ENCODE data around the gene TRAPPC6A. TPM values are rescaled to one million over a fixed set of nuclear protein-coding genes. Genes with fewer than 3 reads are reported as not detected.
"Not testable (repeated sequence)": the region's sequence is repeated elsewhere in the genome, so short reads cannot be mapped to it uniquely, and the experiment has no call there.

Gene TRAPPC6A
- total and polyA plus RNA-seq, 7 donors = 15.1 to 67.5 (median 36.4) TPM

DNA sequence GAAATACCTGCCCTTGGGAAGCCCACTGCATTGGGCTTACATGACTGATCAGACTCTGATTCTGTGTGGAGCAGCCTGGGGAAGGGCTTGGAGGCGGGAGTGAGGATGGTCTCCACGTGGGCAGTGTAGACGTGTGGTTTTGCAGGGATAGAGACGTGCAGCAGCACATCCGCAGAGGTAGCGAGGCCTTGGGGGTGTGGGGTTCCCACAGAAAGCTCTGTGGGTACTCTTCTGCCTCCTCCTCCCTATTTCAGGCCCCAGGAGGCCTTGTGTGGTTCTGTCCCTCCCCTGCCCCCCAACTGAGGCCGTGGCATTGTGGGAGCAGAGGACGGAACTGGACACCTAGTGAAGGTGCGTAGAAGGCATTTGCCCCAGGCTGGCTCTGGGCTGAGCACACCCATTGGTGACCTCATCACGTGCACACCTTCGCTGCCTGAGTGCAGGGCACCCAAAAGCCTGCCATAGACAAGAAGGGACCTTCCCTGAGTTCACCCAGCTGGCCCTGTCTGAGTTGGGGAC is 56.2 kb downstream of the TRAPPC6A start:
- Histone ChIP-seq H3K4me1 (peaks cover 0 to 16% (median 9%) of the 10 kb centered on the region in 4 donors), H3K4me3 (no peak overlapping the region), H3K9me3 (no peaks in the 10 kb centered on the region), H3K27me3 (no peaks in the 10 kb centered on the region), H3K27ac (no peak overlapping the region), H3K36me3 (peaks cover 0 to 5% (median 0%) of the 10 kb centered on the region in 4 donors)
- no peak for DNase-seq
- intact Hi-C loops (cut with DNase I) = no loop called here
- WGBS, 2 donors = 73 to 77% methylated on average over 11 of the region's 11 CpGs
- TF ChIP-seq POLR2A (IDR thresholded peaks at IDR 0.05) = no peak
- no peak for TF ChIP-seq POLR2AphosphoS5 (IDR thresholded peaks at IDR 0.05)
- TF ChIP-seq CTCF (IDR thresholded peaks at IDR 0.05) = no peak
- no peak for TF ChIP-seq EP300 (IDR thresholded peaks at IDR 0.05)

DNA sequence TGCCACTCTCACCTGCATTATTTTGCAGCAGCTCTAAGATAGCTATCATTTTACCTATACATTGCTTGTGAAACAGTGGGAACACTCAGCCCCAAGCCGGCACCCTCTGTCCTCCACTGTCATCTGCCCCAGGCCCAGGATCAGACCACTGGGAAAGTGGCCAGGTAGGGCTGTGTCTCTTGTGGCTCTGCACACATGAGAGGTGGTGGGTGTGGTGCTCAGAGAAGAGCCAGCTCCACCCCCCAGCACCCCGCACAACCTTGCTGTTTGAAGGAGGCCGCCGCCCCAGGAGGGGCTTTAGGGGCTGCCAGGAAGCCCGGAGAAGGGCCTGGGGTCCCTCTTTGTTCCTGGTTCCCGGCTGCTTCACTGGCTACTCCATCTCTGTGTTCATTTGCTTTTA is 58.5 kb downstream of the TRAPPC6A start:
- TF ChIP-seq CTCF (IDR thresholded peaks at IDR 0.05) (no peak), EP300 (IDR thresholded peaks at IDR 0.05) (no peak), POLR2A (IDR thresholded peaks at IDR 0.05) (no peak), POLR2AphosphoS5 (IDR thresholded peaks at IDR 0.05) (no peak)
- no peak overlapping the region for H3K4me3 ChIP-seq
- intact Hi-C loops (cut with DNase I) = no loop called here
- no peaks in the 10 kb centered on the region for H3K27me3 ChIP-seq
- no peaks in the 10 kb centered on the region for H3K9me3 ChIP-seq
- H3K36me3 ChIP-seq = peaks cover 0 to 5% (median 0%) of the 10 kb centered on the region in 4 donors
- no peak for DNase-seq
- WGBS, 2 donors = 27 to 68% methylated on average over 6 of the region's 6 CpGs
- peaks cover 0 to 24% (median 14%) of the 10 kb centered on the region in 4 donors for H3K4me1 ChIP-seq
- H3K27ac ChIP-seq = no peak overlapping the region

DNA sequence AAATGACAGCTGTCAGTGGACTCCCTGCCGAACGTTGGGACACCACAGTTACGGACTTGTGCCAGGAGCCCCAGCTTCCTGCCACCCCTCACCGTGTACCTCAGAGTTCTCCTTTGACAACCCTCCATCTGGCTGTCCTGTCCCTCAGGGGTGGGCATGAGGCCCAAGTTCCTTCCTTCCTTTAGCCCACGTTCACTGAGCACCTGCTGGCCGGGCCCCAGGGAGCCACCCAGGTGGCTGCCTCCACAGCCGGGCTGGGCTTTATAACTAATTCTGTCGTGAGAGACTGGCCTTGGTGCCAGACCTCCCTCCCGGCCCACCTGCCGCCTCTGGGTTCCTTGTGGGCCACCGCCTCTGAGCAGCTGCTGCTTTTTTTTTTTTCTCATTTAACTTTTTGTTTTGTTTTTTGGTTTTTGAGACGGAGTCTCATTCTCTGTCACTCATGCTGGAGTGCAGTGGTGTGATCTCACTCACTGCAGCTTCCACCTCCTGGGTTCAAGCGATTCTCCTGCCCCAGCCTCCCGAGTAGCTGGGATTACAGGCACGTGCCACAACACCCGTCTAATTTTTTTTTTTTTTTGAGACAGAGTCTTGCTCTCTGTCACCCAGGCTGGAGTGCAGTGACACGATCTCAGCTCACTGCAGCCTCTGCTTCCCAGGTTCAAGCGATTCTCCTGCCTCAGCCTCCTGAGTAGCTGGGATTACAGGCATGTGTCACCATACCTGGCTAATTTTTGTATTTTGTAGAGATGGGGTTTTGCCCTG is 59.3 kb downstream of the TRAPPC6A start:
- peaks cover 0 to 24% (median 14%) of the 10 kb centered on the region in 4 donors for H3K4me1 ChIP-seq
- H3K9me3 ChIP-seq; H3K36me3 ChIP-seq; DNase-seq; H3K4me3 ChIP-seq; H3K27me3 ChIP-seq; H3K27ac ChIP-seq; intact Hi-C loops (cut with DNase I): not testable (repeated sequence)
- WGBS, 2 donors = 11 to 28% methylated on average over 18 of the region's 18 CpGs

GRCh38 chr19:45118106-45118505 is 59.9 kb downstream of the TRAPPC6A start:
- no peak overlapping the region for H3K27ac ChIP-seq
- TF ChIP-seq POLR2AphosphoS5 (IDR thresholded peaks at IDR 0.05) (no peak), POLR2A (IDR thresholded peaks at IDR 0.05) (no peak), EP300 (IDR thresholded peaks at IDR 0.05) (no peak), CTCF (IDR thresholded peaks at IDR 0.05) (no peak)
- no peaks in the 10 kb centered on the region for H3K27me3 ChIP-seq
- no peak overlapping the region for H3K4me3 ChIP-seq
- no peaks in the 10 kb centered on the region for H3K9me3 ChIP-seq
- intact Hi-C loops (cut with DNase I) = no loop called here
- DNase-seq = no peak
- H3K4me1 ChIP-seq = peaks cover 0 to 24% (median 14%) of the 10 kb centered on the region in 4 donors
- 51 to 68% methylated on average over 5 of the region's 5 CpGs for WGBS, 2 donors
- no peaks in the 10 kb centered on the region for H3K36me3 ChIP-seq

GRCh38 chr19:45117671-45118070 is 60.4 kb downstream of the TRAPPC6A start:
- intact Hi-C loops (cut with DNase I) = no loop called here
- Histone ChIP-seq H3K27me3 (no peaks in the 10 kb centered on the region), H3K4me1 (peaks cover 0 to 24% (median 14%) of the 10 kb centered on the region in 4 donors), H3K4me3 (no peak overlapping the region), H3K36me3 (no peaks in the 10 kb centered on the region), H3K9me3 (no peaks in the 10 kb centered on the region), H3K27ac (no peak overlapping the region)
- 25 to 64% methylated on average over 12 of the region's 12 CpGs for WGBS, 2 donors
- DNase-seq = no peak
- TF ChIP-seq POLR2AphosphoS5 (IDR thresholded peaks at IDR 0.05) = no peak
- TF ChIP-seq EP300 (IDR thresholded peaks at IDR 0.05) = no peak
- TF ChIP-seq POLR2A (IDR thresholded peaks at IDR 0.05) = no peak

Measured in sigmoid colon (tissue), 7 donors.